NCI-H226 (cell line): ENCODE measurements around the gene MTPN.

Source experiments
- DNase-seq: peaks from one replicate; pipeline ENCODE4 v3.0.0-alpha.2; 2015

Gene MTPN, protein sequence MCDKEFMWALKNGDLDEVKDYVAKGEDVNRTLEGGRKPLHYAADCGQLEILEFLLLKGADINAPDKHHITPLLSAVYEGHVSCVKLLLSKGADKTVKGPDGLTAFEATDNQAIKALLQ

GRCh38 chr7:135977007-135977741, at the start of gene MTPN:
MTPN (minus strand) TSS chr7:135977359; CDS start chr7:135977100, 259 bp downstream.
- peak; percentile 98 for DNase-seq

DNA sequence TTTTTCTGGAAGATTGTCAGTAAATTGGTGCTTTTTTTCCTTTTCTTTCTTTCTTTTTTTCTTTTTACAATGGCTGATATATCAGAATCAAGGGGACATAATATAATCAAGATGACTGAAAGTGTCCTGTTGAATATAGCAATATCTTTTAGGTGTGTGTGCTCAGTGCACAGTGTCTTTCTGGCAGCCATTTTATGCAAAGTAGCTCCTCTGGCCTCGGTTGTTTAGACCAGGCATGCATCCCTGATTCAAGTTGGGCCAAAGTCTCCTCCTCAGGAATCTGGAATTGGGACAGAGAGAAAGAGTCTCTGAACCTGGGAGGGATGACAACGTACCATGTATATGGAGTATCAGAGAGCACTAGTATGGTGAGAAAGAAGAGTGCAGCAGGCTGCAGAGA, 49.0 kb upstream of the MTPN start:
- DNase-seq = no peak

DNA sequence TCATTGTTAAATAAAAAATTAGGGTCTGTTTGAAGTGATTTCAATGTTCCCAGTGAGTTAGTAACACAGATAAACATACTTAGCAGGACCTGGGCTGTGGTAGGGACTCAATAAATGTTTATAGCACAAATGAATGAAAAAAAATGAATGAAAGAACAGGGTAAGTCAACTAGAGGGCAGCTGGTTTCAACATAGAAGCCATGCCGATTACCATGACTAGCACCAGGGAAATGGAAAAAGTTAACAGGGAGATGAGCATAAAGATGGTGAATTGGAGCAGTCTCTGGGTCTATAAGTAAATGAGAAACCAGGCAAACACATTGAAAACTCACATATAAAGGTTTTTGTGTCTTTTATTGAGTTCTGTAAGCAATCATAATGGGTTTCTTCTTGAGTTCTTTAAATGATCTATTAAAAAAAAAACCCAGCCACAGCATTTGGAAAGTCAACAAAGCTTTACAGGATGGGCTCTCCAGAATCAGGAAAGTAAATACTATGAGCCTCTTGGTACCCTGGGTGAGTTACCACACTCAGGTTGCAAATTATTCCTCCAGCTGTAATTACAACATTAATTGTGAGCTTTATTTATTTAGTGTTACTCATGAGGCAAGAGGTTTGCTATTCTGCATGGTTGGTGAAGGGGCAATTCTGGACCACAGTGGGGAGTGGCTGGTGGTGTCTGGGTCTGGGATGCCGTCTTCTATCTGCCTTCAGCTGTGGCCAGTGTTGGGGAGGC, 46.1 kb upstream of the MTPN start:
- no peak for DNase-seq

DNA sequence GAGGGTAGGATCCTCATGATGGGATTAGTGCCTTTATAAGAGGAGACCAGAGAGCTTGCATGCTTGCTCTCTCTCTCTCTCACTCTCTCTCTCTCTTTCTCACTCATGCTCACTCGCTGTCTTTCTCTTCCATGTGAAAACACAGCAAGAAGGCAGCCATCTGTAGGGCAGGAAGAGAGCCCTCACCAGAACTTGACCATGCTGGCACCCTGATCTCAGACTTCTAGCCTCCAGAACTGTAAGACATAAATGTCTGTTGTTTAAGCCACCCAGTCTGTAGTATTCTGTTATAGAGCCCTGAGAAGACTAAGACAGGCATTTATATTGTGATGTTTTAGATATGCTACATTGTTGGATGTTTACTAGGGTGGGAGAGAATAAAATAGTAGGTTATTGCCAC, 43.4 kb upstream of the MTPN start:
- DNase-seq = no peak

DNA sequence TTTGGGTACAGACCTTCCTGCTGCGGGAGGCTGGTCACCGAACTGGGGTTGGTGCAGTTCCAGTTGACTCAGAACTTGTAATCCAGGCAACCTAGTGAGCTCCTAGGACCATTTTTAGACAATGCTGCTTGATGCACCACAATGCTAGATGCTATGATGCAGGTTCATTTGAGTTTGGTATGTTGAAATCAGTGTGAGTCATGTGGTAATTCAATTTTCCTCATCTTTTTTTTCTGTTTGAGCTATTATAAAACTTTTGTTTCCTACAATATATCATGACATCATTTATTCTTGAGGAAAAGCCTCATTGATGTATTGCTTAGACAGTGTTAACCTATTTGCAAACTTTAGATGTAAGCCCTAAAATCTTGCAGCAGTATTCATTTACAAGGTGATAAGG, 40.9 kb upstream of the MTPN start:
- DNase-seq = no peak

DNA sequence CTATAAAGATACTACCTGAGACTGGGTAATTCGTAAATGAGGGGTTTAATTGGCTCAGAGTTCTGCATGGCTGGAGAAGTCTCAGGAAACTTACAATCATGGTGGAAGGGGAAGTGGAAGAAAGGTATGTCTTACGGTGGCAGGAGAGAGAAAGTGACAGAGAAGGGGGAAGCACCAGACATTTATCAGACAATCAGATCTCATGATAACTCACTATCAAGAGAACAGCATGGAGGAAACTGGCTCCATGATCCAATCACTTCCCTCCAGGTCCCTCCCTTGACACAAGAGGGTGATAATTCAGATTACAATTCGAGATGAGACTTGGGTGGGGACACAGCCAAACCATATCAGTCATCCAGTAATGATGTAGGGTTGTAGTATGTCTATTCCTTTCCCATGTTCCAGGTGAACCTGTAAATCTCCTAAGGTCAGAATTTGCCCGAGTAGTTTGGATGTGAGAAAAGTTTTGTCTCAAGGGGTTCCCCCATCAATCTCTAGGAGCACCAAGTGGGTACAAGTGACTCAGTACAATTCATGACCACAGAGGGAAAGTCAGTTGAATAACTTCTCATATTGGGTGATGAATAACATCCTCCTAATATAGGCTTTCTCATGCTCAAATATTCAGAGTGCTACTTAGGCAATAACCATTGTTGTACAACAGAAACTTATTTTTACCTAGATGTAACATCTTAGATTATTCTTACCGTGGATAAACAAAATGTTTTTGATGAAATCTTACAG, 39.7 kb upstream of the MTPN start:
- no peak for DNase-seq

GRCh38 chr7:136015638-136016037, 38.5 kb upstream of the MTPN start:
- DNase-seq = no peak

DNA sequence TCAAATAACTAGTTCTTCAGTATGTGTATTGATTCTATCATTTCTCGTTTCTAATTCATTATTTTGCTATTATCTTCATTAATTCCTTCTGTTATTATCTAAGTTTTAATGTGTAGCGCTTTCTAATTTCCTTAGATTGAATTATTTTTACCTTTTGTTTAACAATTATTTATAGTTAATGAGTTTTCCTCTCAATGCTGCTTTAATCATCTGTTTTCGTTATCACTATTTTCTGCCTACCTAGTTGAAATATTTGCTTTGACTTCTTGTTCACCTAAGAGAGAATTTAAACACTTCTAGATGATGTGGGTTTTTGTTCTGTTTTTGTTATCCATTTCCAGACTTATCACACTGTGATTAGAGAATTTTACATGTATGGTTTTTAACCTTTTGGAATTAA, 37.5 kb upstream of the MTPN start:
- DNase-seq = no peak

DNA sequence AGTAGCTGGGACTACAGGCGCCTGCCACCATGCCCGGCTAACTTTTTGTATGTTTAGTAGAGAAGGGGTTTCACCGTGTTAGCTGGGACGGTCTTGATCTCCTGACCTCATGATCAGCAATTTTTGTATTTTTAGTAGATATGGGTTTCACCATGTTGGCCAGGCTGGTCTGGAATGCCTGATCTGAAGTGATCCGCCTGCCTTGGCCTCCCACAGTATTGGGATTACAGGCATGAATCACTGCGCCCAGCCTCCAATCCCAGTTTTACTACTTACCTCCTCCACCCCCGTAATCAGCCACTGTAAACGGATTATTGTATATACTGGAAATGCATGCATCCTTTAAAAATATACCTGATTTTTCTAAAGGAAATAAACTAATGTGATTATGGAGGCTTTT, 35.1 kb upstream of the MTPN start:
- no peak for DNase-seq

DNA sequence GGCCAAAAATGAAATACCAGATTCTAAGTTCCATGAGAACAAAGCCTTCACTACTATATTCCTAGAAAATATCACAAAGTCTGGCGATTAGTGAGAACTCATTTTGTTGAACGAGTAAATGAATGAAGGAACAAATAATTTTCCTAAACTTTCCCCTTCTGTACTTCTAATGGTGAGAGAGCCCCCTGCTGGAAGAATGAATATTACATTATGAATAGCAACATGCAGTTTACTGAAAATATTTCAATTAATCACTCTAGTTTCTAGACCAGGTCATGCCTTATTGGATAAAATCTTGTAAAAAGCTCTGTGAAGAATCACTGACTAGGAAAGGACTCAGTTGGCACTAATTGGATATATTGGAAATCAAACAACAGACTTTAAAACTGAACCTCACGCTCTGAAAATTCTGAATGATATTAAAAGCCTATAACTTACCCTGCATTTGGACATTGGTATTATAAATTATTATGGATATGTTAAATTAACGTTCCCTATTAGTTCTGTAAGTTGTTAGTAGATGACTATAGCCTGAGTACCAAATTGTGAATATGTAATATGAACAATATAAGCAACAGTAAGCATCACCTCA, 32.4 kb upstream of the MTPN start:
- no peak for DNase-seq

GRCh38 chr7:136006208-136006607, 29.0 kb upstream of the MTPN start:
- DNase-seq = no peak

DNA sequence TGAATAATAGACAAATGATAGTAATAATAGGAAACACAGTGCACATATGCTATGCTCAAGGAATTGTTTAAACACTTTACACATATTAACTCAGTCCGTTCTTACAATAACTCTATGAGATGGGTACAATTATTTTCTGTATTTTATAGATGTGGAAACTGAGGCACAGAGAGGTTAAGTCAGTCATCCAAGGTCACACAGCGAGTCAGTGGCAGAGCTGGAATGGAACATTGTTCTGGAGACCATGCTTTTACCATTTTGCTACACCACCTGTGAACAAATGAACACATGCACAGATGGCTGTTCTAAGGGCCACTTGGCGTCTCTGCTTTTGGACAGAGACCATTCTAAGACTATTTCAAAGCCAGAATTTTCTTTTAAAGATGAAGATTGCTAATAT, 26.9 kb upstream of the MTPN start:
- no peak for DNase-seq

- DNase-seq = no peak
Observed at GRCh38 chr7:136002802-136003201, 25.6 kb upstream of the MTPN start.

DNA sequence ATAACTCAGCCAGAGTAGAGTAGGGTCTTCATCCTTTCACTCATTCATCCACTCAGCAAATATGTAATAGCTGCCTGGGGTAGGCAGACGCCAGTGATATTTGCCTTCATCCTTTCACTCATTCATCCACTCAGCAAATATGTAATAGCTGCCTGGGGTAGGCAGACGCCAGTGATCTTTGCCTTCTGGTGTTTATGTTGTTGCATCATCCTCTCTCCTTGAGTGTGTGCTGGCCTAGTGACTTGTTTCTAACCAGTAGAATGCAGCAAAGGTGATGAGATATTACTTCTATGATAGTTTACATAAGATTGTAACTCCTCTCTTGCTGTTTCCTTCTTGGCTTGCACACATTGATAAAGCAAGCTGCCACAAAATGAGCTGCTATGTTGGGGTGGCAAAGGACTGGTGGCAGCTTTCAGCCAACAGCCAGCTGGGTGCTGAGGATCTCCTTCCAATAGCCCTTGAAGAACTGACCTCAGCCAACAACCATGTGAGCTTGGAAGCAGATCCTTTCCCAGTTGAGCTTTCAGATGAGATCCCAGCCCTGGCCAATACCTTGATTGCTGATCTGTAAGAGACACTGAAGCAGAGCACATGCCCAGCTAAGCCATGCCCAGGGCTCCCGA, 23.2 kb upstream of the MTPN start:
- no peak for DNase-seq

- DNase-seq = no peak
Observed at GRCh38 chr7:135998081-135998480, 20.9 kb upstream of the MTPN start.

- DNase-seq = no peak
Observed at GRCh38 chr7:135995748-135996147, 18.6 kb upstream of the MTPN start.

- no peak for DNase-seq
Observed at GRCh38 chr7:135994466-135995205, 17.5 kb upstream of the MTPN start.

GRCh38 chr7:135993950-135994349, 16.8 kb upstream of the MTPN start:
- no peak for DNase-seq

- no peak for DNase-seq
Observed at GRCh38 chr7:135991906-135992305, 14.7 kb upstream of the MTPN start.

GRCh38 chr7:135991322-135991721, 14.2 kb upstream of the MTPN start:
- DNase-seq = no peak

DNA sequence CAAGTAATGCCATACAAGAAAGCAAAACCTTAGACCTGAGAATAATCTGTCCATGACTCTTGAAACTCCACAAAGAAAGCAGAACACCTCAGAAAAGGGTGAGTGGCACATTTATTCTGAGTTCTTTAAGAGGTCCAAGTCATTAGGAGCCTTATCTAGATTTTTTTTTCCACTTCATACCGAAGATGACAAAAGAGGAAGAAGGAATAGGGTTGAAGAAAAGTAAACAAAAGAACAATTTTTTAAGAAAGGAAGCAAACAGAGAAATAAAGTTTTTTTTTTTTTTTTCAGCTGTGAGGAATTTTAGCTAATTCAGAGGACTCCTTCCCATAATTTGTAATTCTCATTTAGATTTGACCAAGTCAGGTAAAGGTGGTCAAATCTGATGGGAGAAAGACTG, 13.1 kb upstream of the MTPN start:
- no peak for DNase-seq
